Chondrocyte (in vitro differentiated cells): ENCODE measurements around the gene CDKL2. TPM values are rescaled to one million over a fixed set of nuclear protein-coding genes. Genes with fewer than 3 reads are reported as not detected.

Experiments used
- DNase-seq: peaks from one replicate; pipeline ENCODE4 v3.0.0; 2021; ENCODE audit warnings: mixed read lengths, low spot score
- H3K27ac Mint-ChIP-seq: one replicate; pipeline ENCODE4 v1.8.0; 2021; ENCODE audit warnings: mild to moderate bottlenecking, moderate library complexity, mixed read lengths; ENCODE audit not compliant: unreplicated experiment
- H3K27me3 Mint-ChIP-seq: 2 replicates; pipeline ENCODE4 v1.8.0; 2021; ENCODE audit warnings: low read depth, mixed read lengths
- H3K36me3 Mint-ChIP-seq: 2 replicates; pipeline ENCODE4 v1.8.0; 2021; ENCODE audit warnings: low read depth, mixed read lengths
- H3K4me1 Mint-ChIP-seq: 2 replicates; pipeline ENCODE4 v1.8.0; 2021; ENCODE audit warnings: low read depth, mild to moderate bottlenecking, mixed read lengths
- H3K4me3 Mint-ChIP-seq: one replicate; pipeline ENCODE4 v1.8.0; 2021; ENCODE audit warnings: mild to moderate bottlenecking, moderate library complexity, mixed read lengths; ENCODE audit not compliant: unreplicated experiment
- H3K9me3 Mint-ChIP-seq: 2 replicates; pipeline ENCODE4 v1.8.0; 2021; ENCODE audit warnings: low read depth, mixed read lengths
- total RNA-seq: library from RNA; stranded (reverse); gene quantifications from 3 replicates; pipeline ENCODE4 v1.2.1, GENCODE V29; 2021
- TF ChIP-seq, protein P1 (sequence below): fragments of 200-600 bp; sonication (generic); IDR thresholded peaks from 2 replicates; pipeline ENCODE4 v1.5.0; 2021; ENCODE audit warnings: antibody characterized with exemption, mild to moderate bottlenecking, moderate library complexity

The CDKL2 gene
- total RNA-seq, 1 donor from 2014 or later: 4.2 TPM

DNA sequence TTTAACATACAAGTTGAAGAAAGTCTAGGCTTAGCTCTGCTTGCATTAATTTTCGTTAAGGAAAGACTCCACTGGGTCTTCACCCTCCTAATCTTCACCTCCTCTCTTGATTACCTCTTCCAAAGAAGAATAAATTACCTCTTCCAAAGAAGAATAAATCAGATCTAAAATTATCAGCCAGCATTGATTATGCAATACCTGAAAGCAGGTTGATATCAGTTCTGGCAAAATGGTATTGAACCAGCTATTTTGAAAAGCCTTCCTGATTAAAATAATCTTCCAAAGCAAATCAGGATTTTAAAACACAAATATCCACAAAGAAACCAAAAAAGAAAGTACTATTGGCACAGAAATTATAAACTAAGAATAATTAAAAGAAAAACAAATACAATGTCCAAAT, 36.9 kb downstream of the CDKL2 start:
- Mint-ChIP-seq H3K9me3 (no peaks in the 10 kb centered on the region), H3K27ac (no peak overlapping the region), H3K27me3 (no peaks in the 10 kb centered on the region), H3K4me3 (no peak overlapping the region), H3K4me1 (peaks cover 2% of the 10 kb centered on the region), H3K36me3 (no peaks in the 10 kb centered on the region)
- TF ChIP-seq, protein P1, sequence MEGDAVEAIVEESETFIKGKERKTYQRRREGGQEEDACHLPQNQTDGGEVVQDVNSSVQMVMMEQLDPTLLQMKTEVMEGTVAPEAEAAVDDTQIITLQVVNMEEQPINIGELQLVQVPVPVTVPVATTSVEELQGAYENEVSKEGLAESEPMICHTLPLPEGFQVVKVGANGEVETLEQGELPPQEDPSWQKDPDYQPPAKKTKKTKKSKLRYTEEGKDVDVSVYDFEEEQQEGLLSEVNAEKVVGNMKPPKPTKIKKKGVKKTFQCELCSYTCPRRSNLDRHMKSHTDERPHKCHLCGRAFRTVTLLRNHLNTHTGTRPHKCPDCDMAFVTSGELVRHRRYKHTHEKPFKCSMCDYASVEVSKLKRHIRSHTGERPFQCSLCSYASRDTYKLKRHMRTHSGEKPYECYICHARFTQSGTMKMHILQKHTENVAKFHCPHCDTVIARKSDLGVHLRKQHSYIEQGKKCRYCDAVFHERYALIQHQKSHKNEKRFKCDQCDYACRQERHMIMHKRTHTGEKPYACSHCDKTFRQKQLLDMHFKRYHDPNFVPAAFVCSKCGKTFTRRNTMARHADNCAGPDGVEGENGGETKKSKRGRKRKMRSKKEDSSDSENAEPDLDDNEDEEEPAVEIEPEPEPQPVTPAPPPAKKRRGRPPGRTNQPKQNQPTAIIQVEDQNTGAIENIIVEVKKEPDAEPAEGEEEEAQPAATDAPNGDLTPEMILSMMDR: no peak
- DNase-seq: no peak

DNA sequence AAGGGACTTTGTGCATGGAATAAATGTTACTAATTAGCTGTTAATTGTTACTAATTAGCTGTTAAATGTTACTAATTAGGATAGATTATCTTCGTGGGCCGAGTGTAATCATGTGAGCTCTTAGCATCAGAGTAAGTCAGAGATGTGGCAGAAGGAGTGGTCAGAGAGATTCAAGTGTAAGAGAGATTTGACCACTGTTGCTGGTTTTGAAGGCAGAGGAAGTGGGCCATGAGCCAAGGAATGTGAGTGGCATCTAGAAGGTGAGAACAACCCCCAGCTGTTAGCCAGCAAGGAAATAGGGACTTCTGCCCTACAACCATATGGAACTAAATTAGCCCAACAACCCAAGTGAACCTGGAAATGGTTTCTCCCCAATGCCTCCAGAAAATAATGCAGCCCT, 46.3 kb downstream of the CDKL2 start:
- Mint-ChIP-seq H3K4me3 (no peak overlapping the region), H3K27me3 (no peaks in the 10 kb centered on the region), H3K4me1 (no peaks in the 10 kb centered on the region), H3K9me3 (peaks cover 19% of the 10 kb centered on the region), H3K36me3 (peaks cover 11% of the 10 kb centered on the region), H3K27ac (no peak overlapping the region)
- DNase-seq: no peak
- TF ChIP-seq, protein P1: no peak

GRCh38 chr4:75567725-75568124, 62.6 kb downstream of the CDKL2 start:
- Mint-ChIP-seq H3K4me1 (no peaks in the 10 kb centered on the region), H3K27me3 (peaks cover 19% of the 10 kb centered on the region), H3K27ac (no peak overlapping the region), H3K36me3 (no peaks in the 10 kb centered on the region), H3K9me3 (no peaks in the 10 kb centered on the region), H3K4me3 (no peak overlapping the region)
- no peak for DNase-seq
- TF ChIP-seq, protein P1: no peak

DNA sequence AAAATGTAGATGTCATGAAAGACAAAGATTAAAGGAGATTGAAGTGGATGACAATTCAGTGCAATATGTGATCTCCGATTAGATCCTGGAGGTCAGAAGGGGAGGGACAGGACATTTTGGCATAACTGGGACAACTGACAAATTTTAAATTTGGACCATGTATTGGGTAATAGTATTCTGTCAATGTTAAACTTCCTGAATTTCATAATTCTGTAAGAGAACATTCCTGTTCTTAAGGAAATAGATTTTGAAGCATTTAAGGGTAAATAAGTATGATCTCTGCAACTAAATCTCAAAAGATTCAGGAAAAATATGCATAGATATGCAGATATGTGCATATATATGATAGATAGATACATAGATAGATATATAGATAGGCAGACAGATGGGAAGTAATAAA, 63.4 kb downstream of the CDKL2 start:
- peaks cover 2% of the 10 kb centered on the region for H3K4me1 Mint-ChIP-seq
- no peaks in the 10 kb centered on the region for H3K9me3 Mint-ChIP-seq
- TF ChIP-seq, protein P1: no peak
- DNase-seq: no peak
- no peak overlapping the region for H3K4me3 Mint-ChIP-seq
- H3K27me3 Mint-ChIP-seq: peaks cover 13% of the 10 kb centered on the region
- H3K27ac Mint-ChIP-seq: no peak overlapping the region
- H3K36me3 Mint-ChIP-seq: no peaks in the 10 kb centered on the region

DNA sequence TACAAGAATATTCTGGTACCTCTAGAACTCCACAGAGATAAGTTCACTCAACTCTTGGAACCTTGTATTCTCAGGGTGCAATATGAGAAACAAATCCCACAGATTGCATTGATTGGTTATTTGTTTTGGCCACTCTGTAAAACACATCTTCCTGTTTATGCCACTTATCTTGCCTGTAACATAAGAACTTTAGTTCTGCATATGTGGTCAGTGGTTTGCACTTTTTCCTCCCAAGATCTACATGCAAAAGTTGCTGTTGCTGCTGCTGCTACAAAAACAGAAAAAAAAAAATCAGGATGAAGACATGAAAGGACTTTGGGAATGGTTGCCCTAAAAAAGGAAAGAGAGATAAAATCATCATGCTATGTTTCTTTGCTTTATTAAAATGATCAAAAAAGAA, 64.8 kb downstream of the CDKL2 start:
- H3K4me3 Mint-ChIP-seq: no peak overlapping the region
- H3K36me3 Mint-ChIP-seq: no peaks in the 10 kb centered on the region
- H3K27ac Mint-ChIP-seq: no peak overlapping the region
- H3K4me1 Mint-ChIP-seq: peaks cover 4% of the 10 kb centered on the region
- H3K27me3 Mint-ChIP-seq: peaks cover 9% of the 10 kb centered on the region
- H3K9me3 Mint-ChIP-seq: no peaks in the 10 kb centered on the region
- TF ChIP-seq, protein P1: no peak
- DNase-seq: no peak
